COLO829 (cell line): ENCODE results near the gene KRT13.
A peak's percentile ranks its signal among the peaks of the same experiment; 100 is the strongest.

ENCODE experiments used
- DNase-seq: peaks from one replicate; pipeline ENCODE4 v3.0.0; 2012; ENCODE audit warnings: low spot score

The KRT13 gene

GRCh38 chr17:41537614-41537954 lies 32.2 kb upstream of the KRT13 start:
- DNase-seq = no peak

GRCh38 chr17:41536741-41537613 lies 31.6 kb upstream of the KRT13 start:
- no peak for DNase-seq

GRCh38 chr17:41535764-41536481 lies 30.5 kb upstream of the KRT13 start:
- no peak for DNase-seq

- DNase-seq = no peak
Measured at GRCh38 chr17:41534899-41535546, 29.6 kb upstream of the KRT13 start.

GRCh38 chr17:41533613-41534012 lies 28.2 kb upstream of the KRT13 start:
- no peak for DNase-seq

GRCh38 chr17:41532947-41533570 lies 27.6 kb upstream of the KRT13 start:
- no peak for DNase-seq

GRCh38 chr17:41531993-41532392 lies 26.6 kb upstream of the KRT13 start:
- no peak for DNase-seq

GRCh38 chr17:41530062-41531048 lies 24.9 kb upstream of the KRT13 start:
- peak; percentile 70 for DNase-seq

- DNase-seq = no peak
Measured at GRCh38 chr17:41529491-41529915, 24.1 kb upstream of the KRT13 start.

- DNase-seq = no peak
Measured at GRCh38 chr17:41528959-41529353, 23.5 kb upstream of the KRT13 start.

GRCh38 chr17:41527063-41528023 lies 21.9 kb upstream of the KRT13 start:
- no peak for DNase-seq

DNA sequence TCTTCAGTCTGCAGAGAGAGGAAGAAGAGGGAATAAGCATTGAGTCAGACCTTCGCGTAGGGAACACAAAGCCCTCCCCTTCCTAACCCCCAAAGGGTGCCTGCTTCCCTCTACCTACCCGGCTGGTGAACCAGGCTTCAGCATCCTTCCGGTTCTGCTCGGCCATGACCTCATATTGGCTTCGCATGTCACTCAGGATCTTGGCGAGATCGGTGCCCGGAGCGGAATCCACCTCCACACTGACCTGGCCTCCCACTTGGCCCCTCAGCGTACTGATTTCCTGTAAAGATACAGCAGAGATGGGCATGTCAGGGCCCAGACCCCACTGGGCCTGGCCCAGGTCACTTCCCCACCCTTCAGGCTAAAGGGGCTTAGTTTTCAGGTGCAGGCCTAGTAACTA lies 18.8 kb upstream of the KRT13 start:
- no peak for DNase-seq

GRCh38 chr17:41523787-41524186 lies 18.4 kb upstream of the KRT13 start:
- DNase-seq = no peak

DNA sequence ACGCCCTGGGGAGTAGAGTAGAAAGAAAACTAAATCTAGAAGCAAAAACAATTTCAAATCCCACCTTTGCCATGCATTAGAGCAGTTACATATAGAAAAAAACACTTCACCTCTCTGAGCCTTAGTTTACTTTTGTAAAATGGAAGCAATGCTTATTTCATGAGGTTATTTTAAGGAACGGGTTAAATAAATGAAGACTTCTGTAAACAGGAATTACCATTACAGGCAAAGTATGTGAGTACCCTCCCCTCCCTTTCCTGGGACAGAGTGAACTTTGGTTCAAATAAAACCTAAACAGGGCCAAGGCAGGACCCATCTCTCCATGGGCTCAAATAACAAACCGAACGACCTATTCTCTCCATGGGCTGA lies 17.8 kb upstream of the KRT13 start:
- no peak for DNase-seq

GRCh38 chr17:41522301-41523224 lies 17.2 kb upstream of the KRT13 start:
- no peak for DNase-seq

DNA sequence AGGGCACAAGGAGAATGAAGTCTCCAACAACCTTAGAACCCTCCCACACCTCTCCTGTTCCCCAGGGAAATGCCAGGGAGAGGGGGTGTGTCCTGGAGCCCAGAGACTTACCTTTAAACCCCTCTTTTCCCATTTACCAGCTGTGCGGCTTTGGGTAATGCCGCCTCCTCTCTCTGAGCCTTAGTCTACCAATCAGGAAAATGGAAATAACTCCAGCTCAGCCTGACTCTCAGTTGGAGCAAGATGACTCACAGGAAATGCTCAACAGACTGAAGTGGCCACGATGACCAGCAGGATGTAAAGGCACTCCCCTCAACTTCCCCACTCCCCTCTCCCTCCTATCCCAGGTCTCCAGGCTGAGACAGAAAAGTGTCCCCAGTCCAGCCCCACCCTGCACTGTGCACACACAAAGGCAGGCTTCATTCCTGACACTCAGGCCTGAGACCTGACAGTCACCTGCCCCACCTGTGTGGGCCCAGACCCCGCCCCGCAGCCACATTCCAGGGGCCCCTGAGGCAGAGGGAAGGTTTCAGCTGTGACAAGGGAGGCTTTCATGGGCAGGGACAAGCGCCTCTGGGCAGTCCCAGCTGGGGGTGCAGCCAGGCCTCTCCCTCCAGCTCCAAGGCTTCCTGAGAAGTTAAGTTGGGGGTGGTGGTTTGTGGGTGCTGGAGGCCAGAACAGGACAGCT lies 16.3 kb upstream of the KRT13 start:
- DNase-seq = peak; percentile 48

- no peak for DNase-seq
Measured at GRCh38 chr17:41520821-41521521, 15.6 kb upstream of the KRT13 start.
